ENCODE data around the gene CPNE2. TPM values are rescaled to one million over a fixed set of nuclear protein-coding genes. Genes with fewer than 3 reads are reported as not detected.

Gene CPNE2
- total and polyA plus RNA-seq, 10 of the 15 experiments (the other 5 are each of a cell fraction or from before 2014, with no cell fraction given): 3.1 to 22.1 (median 9.9) TPM

- Histone ChIP-seq H3K4me2 (ENCODE audit: control insufficient read depth, insufficient read depth) (no peak overlapping the region), H3K9ac (ENCODE audit: control insufficient read depth, insufficient read depth, low read length) (no peak overlapping the region), H4K20me1 (ENCODE audit: control insufficient read depth, insufficient read depth) (no peaks in the 10 kb centered on the region), H3K27ac (ENCODE audit: control insufficient read depth, insufficient read depth) (no peak overlapping the region), H3K79me2 (ENCODE audit: control insufficient read depth, insufficient read depth, low read length) (no peaks in the 10 kb centered on the region), H2AFZ (ENCODE audit: control insufficient read depth, low read depth, low read length) (no peak overlapping the region), H3K4me1 (ENCODE audit: control insufficient read depth, insufficient read depth, low read length) (peaks cover 22% of the 10 kb centered on the region), H3K36me3 (ENCODE audit: control insufficient read depth in 2 of 2, insufficient read depth in 2 of 2, low read length in 1 of 2) (peaks cover 2 to 4% of the 10 kb centered on the region in 2 experiments; a peak in 3 of 4 replicates), H3K9me3 (replicated peaks; ENCODE audit: control insufficient read depth, insufficient read depth, low read length) (no peaks in the 10 kb centered on the region), H3K4me3 (no peak overlapping the region), H3K27me3 (replicated peaks in 1 of 2; ENCODE audit: control insufficient read depth in 2 of 2, insufficient read depth in 2 of 2, low read length in 1 of 2) (no peaks in the 10 kb centered on the region)
- in situ Hi-C loops (cut with MboI): no loop called here
- intact Hi-C loops (cut with micrococcal nuclease; ENCODE audit: unreplicated experiment): no loop called here
- CTCF ChIA-PET: no interaction called here
- BruUV-seq (replicated peaks): no TSS peak
- WGBS (ENCODE audit: insufficient coverage, insufficient replicate concordance, low lambda C conversion rate, missing lambda C conversion rate): 84% methylated on average over 5 of the region's 5 CpGs
- DNase-seq (ENCODE audit: low read depth, low spot score): no peak
- POLR2A ChIA-PET: interaction anchor here (1.4 kb wide), 1 partner anchor 19 kb away, joined by 3 read pairs; no protein-coding TSS in a partner anchor
- TF ChIP-seq SREBF2 (IDR thresholded peaks at IDR 0.05; ENCODE audit: low read length) (no peak), CTCF (IDR thresholded peaks at IDR 0.05 in 2 of 3, conservative IDR thresholded peaks at IDR 0.05 in 1 of 3; ENCODE audit: control insufficient read depth in 2 of 3, extremely low read depth in 1 of 3, insufficient read depth in 1 of 3, low read depth in 3 of 3, low read length in 3 of 3) (peak; percentile 1 to 25 (median 18); a peak in 2 of 6 replicates), KLF5 (IDR thresholded peaks at IDR 0.05; ENCODE audit: partially characterized antibody) (no peak)
- ATAC-seq: peak; percentile 57
- FAIRE-seq: no peak
- SMC1A ChIA-PET (ENCODE audit: uncharacterized antibody, unreplicated experiment): no interaction called here
- RAD21 ChIA-PET (ENCODE audit: unreplicated experiment): no interaction called here
These were observed 54.4 kb downstream of the CPNE2 start for GRCh38 chr16:57146735-57147134.
